Stimulated activated CD8-positive, alpha-beta memory T cell treated with anti-CD3 and anti-CD28 coated beads, Interleukin-12 subunit alpha, Interleukin-12 subunit beta, amount 100 ng/mL, for 4 hours (primary cell): ENCODE results near the gene CTDSP1.

Experiments
- DNase-seq: peaks from one replicate; pipeline ENCODE4 v3.0.0-alpha.2; 2020; ENCODE audit warnings: low read depth

Gene CTDSP1

GRCh38 chr2:218400167-218400929, 680 bp downstream of the CTDSP1 start:
- no peak for DNase-seq

GRCh38 chr2:218400930-218401881, 1.5 kb downstream of the CTDSP1 start:
- no peak for DNase-seq

GRCh38 chr2:218401890-218402289, 2.2 kb downstream of the CTDSP1 start:
- no peak for DNase-seq

DNA sequence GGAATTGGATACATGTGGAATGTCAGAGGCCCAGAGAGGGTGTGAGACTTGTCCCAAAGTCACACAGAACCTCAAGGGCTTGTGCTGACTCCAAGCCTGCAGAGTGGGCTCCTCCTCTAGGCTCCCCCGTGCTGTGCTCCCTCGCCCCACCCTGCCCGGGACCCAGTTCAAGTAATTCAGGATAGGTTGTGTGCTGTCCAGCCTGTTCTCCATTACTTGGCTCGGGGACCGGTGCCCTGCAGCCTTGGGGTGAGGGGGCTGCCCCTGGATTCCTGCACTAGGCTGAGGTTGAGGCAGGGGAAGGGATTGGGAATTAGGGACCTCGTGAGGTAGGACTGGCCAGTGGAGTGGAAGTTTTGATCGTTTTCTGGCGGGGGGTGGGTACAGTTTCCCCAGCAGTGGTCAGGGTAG, 2.8 kb downstream of the CTDSP1 start:
- DNase-seq: no peak

- no peak for DNase-seq
Observed at GRCh38 chr2:218402911-218403411, 3.3 kb downstream of the CTDSP1 start.

GRCh38 chr2:218403810-218404209, 4.1 kb downstream of the CTDSP1 start:
- DNase-seq: no peak

GRCh38 chr2:218404351-218405085, 4.8 kb downstream of the CTDSP1 start:
- DNase-seq: no peak

GRCh38 chr2:218405086-218405745, 5.5 kb downstream of the CTDSP1 start:
- no peak for DNase-seq

DNA sequence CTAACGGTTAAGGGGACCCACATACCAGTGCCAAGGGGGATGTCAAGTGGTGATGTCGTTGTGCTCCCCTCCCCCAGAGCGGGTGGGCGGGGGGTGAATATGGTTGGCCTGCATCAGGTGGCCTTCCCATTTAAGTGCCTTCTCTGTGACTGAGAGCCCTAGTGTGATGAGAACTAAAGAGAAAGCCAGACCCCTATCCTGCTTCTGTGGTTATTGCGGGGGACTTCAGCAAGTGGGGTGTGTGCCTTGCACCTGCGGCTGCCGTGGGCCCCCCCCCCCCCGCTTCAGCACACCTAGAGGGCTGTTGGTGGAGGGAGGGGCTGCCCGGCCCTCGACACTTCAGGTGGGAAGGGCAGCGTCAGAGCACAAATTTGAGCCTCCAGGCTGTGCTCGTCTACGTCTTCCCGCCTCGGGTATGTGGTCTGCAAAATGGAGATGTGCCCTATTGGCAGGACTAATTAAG, 6.1 kb downstream of the CTDSP1 start:
- DNase-seq: no peak

- peak; percentile 85 for DNase-seq
Observed at GRCh38 chr2:218406209-218406948, 6.7 kb downstream of the CTDSP1 start.

- DNase-seq: peak; percentile 43
Observed at GRCh38 chr2:218406949-218407618, 7.4 kb downstream of the CTDSP1 start.

DNA sequence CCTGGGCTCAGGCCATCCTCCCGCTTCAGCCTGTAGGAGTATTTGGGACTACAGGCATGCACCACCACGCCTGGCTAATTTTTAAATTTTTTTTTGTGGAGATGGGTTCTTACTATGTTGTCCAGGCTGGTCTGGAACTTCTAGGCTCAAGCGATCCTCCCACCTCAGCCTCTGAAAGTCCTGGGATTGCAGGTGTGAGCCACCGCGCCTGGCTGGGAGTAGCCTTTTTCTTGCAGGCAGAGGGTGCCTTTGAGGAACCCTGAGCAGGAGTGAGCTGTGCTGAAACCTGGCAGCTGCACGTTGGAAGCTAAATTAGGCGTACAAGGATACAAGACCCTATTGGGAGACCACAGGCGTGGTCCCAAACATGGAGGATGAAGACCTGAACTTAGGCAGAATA, 8.0 kb downstream of the CTDSP1 start:
- DNase-seq: no peak

GRCh38 chr2:218418321-218418716, 18.7 kb downstream of the CTDSP1 start:
- DNase-seq: no peak

GRCh38 chr2:218418717-218419458, 19.2 kb downstream of the CTDSP1 start, which contains the start of gene VIL1:
Gene VIL1, plus strand, starts transcription at chr2:218419123. Its CDS starts 4,656 bp downstream, at chr2:218423779.
- no peak for DNase-seq

- no peak for DNase-seq
Observed at GRCh38 chr2:218419630-218420216, 20.1 kb downstream of the CTDSP1 start.

GRCh38 chr2:218421027-218421426, 21.4 kb downstream of the CTDSP1 start:
- no peak for DNase-seq

GRCh38 chr2:218422403-218423086, 22.9 kb downstream of the CTDSP1 start:
- no peak for DNase-seq

GRCh38 chr2:218423584-218423983, 23.9 kb downstream of the CTDSP1 start:
- DNase-seq: no peak
